HG03060 (cell line): ENCODE results near the gene FRAS1.
"Not testable (repeated sequence)": the region's sequence is repeated elsewhere in the genome, so short reads cannot be mapped to it uniquely, and the experiment has no call there.

ENCODE experiments used
- ATAC-seq: cut with Tn5 transposase; IDR thresholded peaks from one replicate; pipeline ENCODE4 v1.9.1; 2021; ENCODE audit warnings: low read depth, moderate number of reproducible peaks; ENCODE audit not compliant: unreplicated experiment

The FRAS1 gene

DNA sequence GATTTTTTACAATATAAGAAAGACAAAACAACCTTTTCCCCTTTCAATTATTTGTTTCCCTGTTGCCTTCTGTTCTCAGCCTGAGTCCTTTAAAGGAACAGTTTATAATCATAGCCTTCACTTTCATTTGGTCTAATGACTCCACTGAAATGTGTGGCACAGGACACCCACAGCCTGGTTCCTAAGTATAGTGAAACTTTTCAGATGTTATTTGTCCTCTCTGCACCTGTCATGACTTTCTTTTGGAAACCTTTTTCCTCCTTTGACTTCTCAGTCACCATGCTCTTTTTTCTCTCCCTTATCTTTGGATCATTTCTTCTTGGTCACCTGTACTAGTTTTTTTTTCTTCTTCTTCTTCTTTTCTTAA, 256.6 kb downstream of the FRAS1 start:
- ATAC-seq: no peak

DNA sequence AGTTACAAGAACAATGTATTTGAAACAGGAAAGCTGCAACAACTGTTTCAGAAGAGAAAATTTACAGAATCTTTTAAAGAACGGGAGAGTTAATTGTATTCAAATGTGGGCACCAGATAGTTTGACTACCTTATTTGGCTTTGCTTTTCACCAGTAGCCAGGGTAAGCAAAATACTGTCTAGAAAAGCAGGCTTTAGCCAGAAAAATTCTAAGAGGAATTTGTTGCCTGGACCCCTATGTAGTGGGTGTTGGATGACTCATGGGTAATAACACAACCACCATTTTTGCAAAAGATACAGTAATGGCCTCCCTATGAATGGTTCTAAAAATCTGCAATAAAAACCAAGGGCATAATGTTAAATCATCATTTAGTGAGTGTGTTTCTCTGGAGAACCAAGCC, 261.0 kb downstream of the FRAS1 start:
- ATAC-seq: no peak

GRCh38 chr4:78320349-78320935, 263.3 kb downstream of the FRAS1 start:
- no peak for ATAC-seq

DNA sequence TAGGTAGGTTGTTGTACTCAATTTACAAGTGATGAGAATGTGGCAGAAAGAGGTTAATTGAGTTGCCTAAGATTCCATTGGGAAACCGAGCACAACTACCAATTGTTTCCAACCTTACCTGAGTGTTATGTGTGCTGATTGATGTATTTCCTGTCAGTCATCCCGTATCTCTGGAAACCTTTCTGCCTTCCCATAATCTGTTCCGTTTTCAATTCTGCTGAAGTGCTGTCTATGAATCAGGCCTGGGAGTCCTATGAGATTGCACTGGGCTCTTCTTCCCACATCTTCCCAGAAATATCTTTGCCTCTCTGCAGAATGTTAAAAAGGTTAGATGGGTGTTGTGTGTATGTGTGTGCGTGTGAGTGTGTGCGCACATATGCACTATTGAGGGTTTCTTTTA, 264.9 kb downstream of the FRAS1 start:
- no peak for ATAC-seq

GRCh38 chr4:78323439-78323838, 266.3 kb downstream of the FRAS1 start:
- ATAC-seq: no peak

DNA sequence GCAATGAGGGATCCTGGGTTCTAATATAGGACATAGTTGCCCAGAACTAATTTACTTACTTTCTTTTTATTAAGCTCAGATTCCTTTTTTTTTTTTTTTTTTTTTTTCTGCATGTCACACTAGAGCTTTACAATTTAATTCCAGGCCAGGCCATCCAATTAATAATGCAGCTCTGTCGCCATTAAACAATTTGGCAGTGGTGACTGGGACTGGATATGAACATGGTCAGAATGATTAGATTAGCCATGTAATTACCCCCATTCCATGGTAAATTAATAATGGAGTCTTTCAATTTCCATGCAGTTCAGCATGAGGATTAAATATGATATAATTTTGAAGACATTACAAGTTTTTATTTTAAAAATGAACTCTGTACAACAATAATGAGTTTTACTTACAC, 267.5 kb downstream of the FRAS1 start:
- ATAC-seq: no peak

- no peak for ATAC-seq
Measured at GRCh38 chr4:78325271-78326157, 268.4 kb downstream of the FRAS1 start.

DNA sequence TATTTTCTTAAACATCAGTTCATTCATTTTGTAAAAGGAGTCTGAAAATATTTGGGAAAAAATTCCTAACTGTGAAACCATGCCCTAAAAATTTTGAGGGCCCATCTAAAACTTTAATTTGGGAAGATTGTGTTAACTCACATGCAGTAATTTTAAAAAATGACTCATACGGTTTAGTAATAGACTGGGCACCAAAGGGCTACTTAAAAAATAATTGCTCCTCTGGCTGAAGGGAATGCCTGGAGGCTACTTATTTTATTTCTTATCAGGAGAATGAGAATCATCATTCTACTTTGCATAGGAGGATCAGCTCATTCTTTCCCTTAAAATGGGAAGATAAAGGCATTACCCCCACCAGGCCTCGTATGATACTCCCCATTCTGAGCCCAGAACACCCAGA, 271.5 kb downstream of the FRAS1 start:
- not testable (repeated sequence) for ATAC-seq

GRCh38 chr4:78331186-78331585, 274.1 kb downstream of the FRAS1 start:
- ATAC-seq: no peak

- ATAC-seq: no peak
Measured at GRCh38 chr4:78331965-78332364, 274.8 kb downstream of the FRAS1 start.

- no peak for ATAC-seq
Measured at GRCh38 chr4:78332976-78333375, 275.9 kb downstream of the FRAS1 start.

GRCh38 chr4:78336093-78336943, 279.2 kb downstream of the FRAS1 start:
- no peak for ATAC-seq

GRCh38 chr4:78337244-78338020, 280.3 kb downstream of the FRAS1 start:
- ATAC-seq: no peak

DNA sequence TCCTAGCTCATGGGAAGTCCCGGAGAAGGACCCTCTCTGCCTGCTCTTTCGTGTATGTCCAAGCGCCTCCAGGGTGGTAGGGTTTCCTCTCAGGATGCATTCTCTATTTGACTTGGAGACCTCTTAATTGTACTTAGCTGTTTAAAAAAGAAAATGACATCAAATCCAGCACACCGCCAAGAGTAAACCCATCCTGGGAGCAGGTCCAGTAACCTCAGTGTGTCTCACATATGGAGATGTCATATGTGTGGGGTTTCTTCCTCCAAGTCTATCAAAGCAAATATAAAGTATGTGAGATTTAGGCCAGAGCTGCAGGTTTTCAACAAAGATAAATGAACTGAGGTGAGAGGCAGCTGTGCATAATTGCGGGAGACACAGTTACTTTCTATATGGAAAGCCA, 285.0 kb downstream of the FRAS1 start:
- no peak for ATAC-seq

DNA sequence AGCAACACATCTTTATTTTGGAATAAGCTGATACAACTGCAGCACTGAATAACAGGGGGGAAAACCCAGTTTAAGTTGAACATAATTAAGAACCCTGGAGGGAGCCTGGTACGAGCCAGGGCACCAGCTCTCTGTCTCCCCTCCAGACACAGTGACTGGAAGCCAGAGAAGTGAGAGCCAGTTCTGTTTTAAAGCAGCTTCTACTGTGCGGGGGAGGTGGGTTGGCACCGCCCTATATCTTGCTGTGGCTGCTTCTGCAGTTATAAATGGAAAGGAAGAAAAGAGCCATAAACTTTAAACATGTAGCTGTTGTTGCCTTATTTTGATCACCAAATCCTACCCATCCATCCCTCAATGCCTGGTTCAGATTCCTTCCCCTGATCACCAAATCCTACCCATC, 286.6 kb downstream of the FRAS1 start:
- ATAC-seq: no peak

- ATAC-seq: no peak
Measured at GRCh38 chr4:78345237-78345636, 288.1 kb downstream of the FRAS1 start.

DNA sequence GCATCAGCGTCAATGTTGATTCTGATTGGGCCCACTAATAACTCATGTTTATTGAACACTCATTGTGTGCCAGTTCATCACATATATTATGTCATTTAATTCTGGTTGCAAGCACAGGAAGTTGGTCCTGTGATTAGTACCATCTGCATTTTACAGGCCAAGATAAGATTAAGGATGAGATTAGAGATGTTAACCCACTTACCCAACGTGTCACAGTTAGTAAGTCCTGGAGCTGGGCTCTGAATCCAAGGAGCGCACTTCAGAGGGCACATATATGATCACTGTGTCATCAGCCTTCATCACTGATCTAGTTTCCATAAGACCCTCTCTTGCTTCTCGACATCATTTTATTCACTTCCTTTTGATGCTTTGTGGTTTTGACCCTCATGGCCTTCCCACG, 289.1 kb downstream of the FRAS1 start:
- no peak for ATAC-seq

- no peak for ATAC-seq
Measured at GRCh38 chr4:78347527-78347926, 290.4 kb downstream of the FRAS1 start.

DNA sequence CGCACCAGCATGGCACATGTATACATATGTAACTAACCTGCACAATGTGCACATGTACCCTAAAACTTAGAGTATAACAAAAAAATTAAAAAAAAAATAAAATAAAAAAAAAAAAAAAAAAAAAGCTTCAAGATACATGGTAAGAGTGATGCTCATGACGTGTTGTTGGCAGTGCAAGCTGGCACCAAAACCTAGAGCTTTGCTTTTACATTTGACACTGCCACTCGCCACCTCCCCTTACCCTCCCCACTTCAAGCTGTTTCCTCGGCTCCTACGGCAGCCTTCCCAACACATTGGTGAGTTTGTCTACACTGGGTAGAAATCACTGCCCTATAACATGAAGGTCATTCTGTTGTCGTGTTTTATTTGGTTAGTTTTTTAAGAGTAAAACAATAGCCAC, 296.8 kb downstream of the FRAS1 start:
- no peak for ATAC-seq

- no peak for ATAC-seq
Measured at GRCh38 chr4:78354782-78355181, 297.7 kb downstream of the FRAS1 start.

DNA sequence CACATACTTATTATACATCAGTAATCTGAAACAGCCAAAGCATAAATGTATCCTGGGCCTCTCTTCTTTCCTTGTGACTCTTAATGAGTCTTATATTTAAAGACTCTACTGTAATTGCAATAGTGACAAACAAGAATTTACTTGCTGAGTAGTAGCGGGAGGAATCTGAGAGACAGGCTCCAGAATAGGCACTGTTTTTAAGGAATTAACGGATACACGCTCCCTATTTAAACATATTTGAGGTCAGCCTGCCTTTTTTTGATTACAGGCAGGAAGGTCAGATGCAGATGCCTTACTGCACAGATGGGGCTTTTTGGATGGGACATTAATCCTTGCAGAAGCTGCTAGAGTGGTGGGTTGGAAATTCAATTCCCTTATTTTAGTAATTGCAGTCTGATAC, 298.2 kb downstream of the FRAS1 start:
- ATAC-seq: no peak
